Ovary (tissue), 3 donors: Measurements from ENCODE around the gene PPP2R2C.

Experiments used
- CTCF ChIP-seq, 3 donors: fragments of 450-650 bp in 2 of 3; fragments of 200-600 bp in 1 of 3; IDR thresholded peaks; one replicate each; pipeline versions ENCODE4 v1.5.1 to v1.8.0; 2016 to 2022; ENCODE audit warnings: antibody characterized with exemption in 3 of 3, mild to moderate bottlenecking in 1 of 3
- POLR2A ChIP-seq: fragments of 450-650 bp; IDR thresholded peaks from one replicate; pipeline ENCODE4 v1.6.1; 2017; ENCODE audit warnings: antibody characterized with exemption, mild to moderate bottlenecking, moderate library complexity
- donor health status: DM: no; HTN: no; CAD: no.

DNA sequence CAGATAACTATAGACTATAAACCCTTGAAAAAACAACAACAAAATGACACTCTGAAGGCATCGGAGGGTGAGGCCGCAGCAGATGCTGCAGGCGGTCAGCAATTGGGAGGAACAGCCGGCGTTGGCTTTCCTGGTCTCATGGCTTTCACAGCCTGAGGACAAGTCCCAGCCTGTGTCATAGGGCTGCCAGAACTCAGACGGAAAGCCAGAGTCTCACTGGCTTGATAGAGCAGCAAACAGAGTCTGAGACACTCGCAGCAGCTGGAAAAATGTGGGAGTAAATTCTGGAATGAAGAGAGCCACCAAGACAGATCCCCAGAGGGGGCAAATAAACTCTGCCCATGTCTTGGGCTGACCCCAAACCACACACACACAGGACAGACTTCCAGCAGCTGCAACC, 86.3 kb downstream of the PPP2R2C start:
- no peak for TF ChIP-seq POLR2A
- no peak for TF ChIP-seq CTCF (IDR thresholded peaks at IDR 0.05)
